AG04449 (cell line): ENCODE data around the gene LRP1.

Source experiments
- CTCF ChIA-PET: fragments of 350-600 bp; formaldehyde crosslinking; extraction: SDS; loops from one replicate; lab custom pipeline; 2021; ENCODE audit warnings: antibody characterized with exemption; lab: Yijun Ruan, JAX
- POLR2A ChIA-PET: fragments of 400-600, 350-600 bp; formaldehyde crosslinking; extraction: SDS; loops from one replicate; lab custom pipeline; 2020; ENCODE audit warnings: antibody characterized with exemption, inconsistent platforms; lab: Yijun Ruan, JAX
- DNase-seq: peaks from one replicate; pipeline ENCODE4 v3.0.0-alpha.2; 2010; ENCODE audit warnings: low read depth, low spot score
- H3K4me3 ChIP-seq: 2 replicates; pipeline ENCODE4 v1.5.1; 2011; ENCODE audit warnings: low read depth, mild to moderate bottlenecking, control low read depth, low read length
- CTCF ChIP-seq: IDR thresholded peaks from one replicate; pipeline ENCODE4 v1.5.1; 2011; ENCODE audit warnings: mild to moderate bottlenecking, moderate library complexity, low read length, control low read depth, inconsistent platforms; ENCODE audit not compliant: insufficient read depth; ENCODE audit errors: missing control alignments

Gene LRP1

GRCh38 chr12:57092876-57093414, 35.3 kb upstream of the LRP1 start:
- no peak for DNase-seq
- H3K4me3 ChIP-seq, result peak overlapping the region; percentile 4
- POLR2A ChIA-PET, result interaction anchor here (0.6 to 2.0 kb wide), 5 partner anchors 10 to 98 kb away, joined by 3 to 8 read pairs (median 5); partner anchors contain the start of gene NEMP1
- no peak for TF ChIP-seq CTCF
- CTCF ChIA-PET, result interaction anchor here (1.0 to 16.5 kb wide), 14 partner anchors 14 to 145 kb away, joined by 3 to 218 read pairs (median 7); partner anchors contain the start of genes NEMP1 and STAT6

GRCh38 chr12:57093415-57094207, 34.7 kb upstream of the LRP1 start:
- ChIA-PET POLR2A (interaction anchor here (1.2 to 2.0 kb wide), 9 partner anchors 10 to 136 kb away, joined by 4 to 15 read pairs (median 6); partner anchors contain the start of genes NEMP1, SHMT2 and STAT6), CTCF (interaction anchor here (0.7 to 16.5 kb wide), 15 partner anchors 14 to 157 kb away, joined by 3 to 218 read pairs (median 7); partner anchors contain the start of genes NEMP1, SHMT2, STAC3 and STAT6)
- TF ChIP-seq CTCF, result peak; percentile 79
- peak overlapping the region; percentile 4 for H3K4me3 ChIP-seq
- no peak for DNase-seq

- no peak for DNase-seq
- TF ChIP-seq CTCF, result no peak
- no peak overlapping the region for H3K4me3 ChIP-seq
- CTCF ChIA-PET, result interaction anchor here (0.7 to 16.5 kb wide), 11 partner anchors 13 to 156 kb away, joined by 3 to 218 read pairs (median 7); partner anchors contain the start of genes NEMP1, SHMT2, STAC3 and STAT6
- POLR2A ChIA-PET, result interaction anchor here (0.7 to 2.0 kb wide), 8 partner anchors 10 to 357 kb away, joined by 3 to 15 read pairs (median 6); partner anchors contain the start of genes NEMP1, SHMT2 and STAT6
Measured at GRCh38 chr12:57094208-57095160, 33.8 kb upstream of the LRP1 start.

GRCh38 chr12:57095440-57095839, 32.8 kb upstream of the LRP1 start:
- ChIA-PET POLR2A (interaction anchor here (0.7 to 4.7 kb wide), 4 partner anchors 14 to 357 kb away, joined by 3 to 64 read pairs (median 4); partner anchors contain the start of genes LRP1, NEMP1 and STAT6), CTCF (interaction anchor here (1.1 to 16.5 kb wide), 5 partner anchors 12 to 119 kb away, joined by 4 to 218 read pairs (median 5); partner anchors contain the start of gene STAT6)
- DNase-seq, result no peak
- H3K4me3 ChIP-seq, result no peak overlapping the region
- TF ChIP-seq CTCF, result no peak

GRCh38 chr12:57096099-57096572, 32.1 kb upstream of the LRP1 start:
- POLR2A ChIA-PET, result interaction anchor here (1.1 to 4.7 kb wide), 5 partner anchors 8 to 32 kb away, joined by 3 to 64 read pairs (median 5); partner anchors contain the start of genes LRP1, NEMP1 and STAT6
- TF ChIP-seq CTCF, result no peak
- CTCF ChIA-PET, result interaction anchor here (0.7 to 16.5 kb wide), 6 partner anchors 11 to 118 kb away, joined by 3 to 218 read pairs (median 4); partner anchors contain the start of gene STAT6
- no peak for DNase-seq
- H3K4me3 ChIP-seq, result no peak overlapping the region
